Measurements from ENCODE around the gene TMEM203. TPM values are rescaled to one million over a fixed set of nuclear protein-coding genes. Genes with fewer than 3 reads are reported as not detected.

The TMEM203 gene
- total RNA-seq, 5 donors from 2014 or later (not counting 1 experiment from before 2014, with no cell fraction given): 23.7 to 44.7 (median 42.1) TPM

DNA sequence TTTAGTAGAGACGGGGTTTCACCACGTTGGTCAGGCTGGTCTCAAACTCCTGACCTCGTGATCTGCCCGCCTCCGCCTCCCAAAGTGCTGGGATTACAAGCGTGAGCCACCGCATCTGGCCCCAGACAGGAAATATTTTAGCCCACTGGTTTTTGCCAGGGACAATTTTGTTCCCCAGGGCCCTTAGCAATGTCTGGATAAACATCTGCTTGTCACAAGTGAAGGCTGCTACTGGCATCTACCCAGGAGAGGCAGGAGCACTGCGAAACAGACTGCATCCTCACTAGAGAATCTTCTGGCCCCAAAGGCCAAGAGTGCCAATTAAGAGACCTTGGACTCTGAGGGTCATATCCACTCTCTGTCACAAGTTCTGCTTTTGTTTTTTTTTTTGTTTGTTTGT, 2.5 kb downstream of the TMEM203 start:
- Histone ChIP-seq H3K4me1 (ENCODE audit: control insufficient read depth in 1 of 2, extremely low read depth in 1 of 2, insufficient read depth in 2 of 2, low read length in 2 of 2) (peaks cover 22 to 66% of the 10 kb centered on the region in 2 experiments), H3K27me3 (replicated peaks in 1 of 2; ENCODE audit: control insufficient read depth in 2 of 2, extremely low read depth in 1 of 2, insufficient read depth in 2 of 2, low read length in 1 of 2) (peaks cover 0 to 11% of the 10 kb centered on the region in 2 experiments), H3K9me3 (no peaks in the 10 kb centered on the region), H3K4me3 (ENCODE audit: control insufficient read depth in 1 of 2, extremely low read depth in 1 of 2, low read length in 1 of 2) (no peak overlapping the region), H3K27ac (ENCODE audit: low read length) (no peak overlapping the region), H3K36me3 (ENCODE audit: control insufficient read depth in 2 of 2, extremely low read depth in 1 of 2, insufficient read depth in 1 of 2, low read length in 1 of 2) (peaks cover 0 to 2% of the 10 kb centered on the region in 2 donors)
- H3K27me3 Mint-ChIP-seq: no peaks in the 10 kb centered on the region
- ATAC-seq (replicated peaks in 1 of 4): no peak
- DNase-seq: no peak
- no peaks in the 10 kb centered on the region for H3K9me3 Mint-ChIP-seq
- POLR2A ChIA-PET: interaction anchor here in 1 of 2 donors (0.7 kb wide), 1 partner anchor 51 kb away, joined by 4 read pairs; no protein-coding TSS in a partner anchor
- peaks cover 6% of the 10 kb centered on the region for H3K36me3 Mint-ChIP-seq
- 97% methylated on average over 4 of the region's 8 CpGs for WGBS (ENCODE audit: insufficient coverage)
- no peak overlapping the region for H3K4me3 Mint-ChIP-seq
- peaks cover 39 to 66% (median 48%) of the 10 kb centered on the region in 3 donors for H3K4me1 Mint-ChIP-seq
- H3K27ac Mint-ChIP-seq: no peak overlapping the region
- CTCF ChIA-PET: interaction anchor here in 1 of 2 donors (0.7 kb wide), 1 partner anchor 14 kb away, joined by 5 read pairs; no protein-coding TSS in a partner anchor

DNA sequence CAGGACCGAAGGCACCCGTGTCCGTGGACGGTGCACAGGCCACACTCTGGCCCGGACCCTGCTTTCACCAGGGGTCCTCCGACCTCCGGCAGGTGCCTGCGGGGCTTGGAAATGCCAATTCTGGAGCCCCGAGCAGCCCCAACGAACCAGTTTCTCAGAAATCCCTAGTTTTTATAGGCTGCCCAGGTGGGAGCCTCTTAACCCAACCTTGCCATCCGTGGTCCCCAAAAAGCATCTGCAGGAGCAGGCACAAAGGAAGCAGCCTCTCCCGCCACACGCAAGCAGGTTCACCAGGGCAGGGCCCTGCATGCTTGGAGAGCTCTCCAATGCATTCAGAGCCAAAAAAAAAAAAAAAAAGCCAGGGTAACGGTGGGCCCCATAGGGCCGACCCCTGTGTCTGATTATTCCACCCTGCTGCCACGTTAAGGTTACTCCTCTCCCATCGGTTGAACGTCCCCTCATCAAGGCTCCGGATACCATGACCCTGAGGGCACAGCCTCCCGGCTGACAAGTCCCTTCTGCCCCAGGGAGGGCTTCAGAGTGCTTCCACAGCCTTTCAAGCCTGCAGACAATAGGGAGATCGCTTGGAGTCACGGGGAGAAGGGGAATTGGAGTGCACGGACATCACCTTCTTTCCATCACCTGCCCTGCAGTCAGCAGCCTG, 4.1 kb downstream of the TMEM203 start:
- no peaks in the 10 kb centered on the region for H3K36me3 Mint-ChIP-seq
- CTCF ChIA-PET: interaction anchor here in 1 of 2 donors (0.6 to 0.9 kb wide), 2 partner anchors 13 to 68 kb away, joined by 3 to 4 read pairs; partner anchors contain the start of genes ANAPC2 and SSNA1
- H3K27me3 Mint-ChIP-seq: no peaks in the 10 kb centered on the region
- no peak for DNase-seq
- Histone ChIP-seq H3K27ac (ENCODE audit: low read length) (peak overlapping the region; percentile 84), H3K9me3 (no peaks in the 10 kb centered on the region), H3K27me3 (replicated peaks in 1 of 2; ENCODE audit: control insufficient read depth in 2 of 2, extremely low read depth in 1 of 2, insufficient read depth in 2 of 2, low read length in 1 of 2) (peaks cover 0 to 11% of the 10 kb centered on the region in 2 experiments), H3K4me1 (ENCODE audit: control insufficient read depth in 1 of 2, extremely low read depth in 1 of 2, insufficient read depth in 2 of 2, low read length in 2 of 2) (peaks cover 18 to 55% of the 10 kb centered on the region in 2 experiments), H3K4me3 (ENCODE audit: control insufficient read depth in 1 of 2, extremely low read depth in 1 of 2, low read length in 1 of 2) (peak overlapping the region; percentile 75 to 83), H3K36me3 (ENCODE audit: control insufficient read depth in 2 of 2, extremely low read depth in 1 of 2, insufficient read depth in 1 of 2, low read length in 1 of 2) (peaks cover 0 to 2% of the 10 kb centered on the region in 2 donors)
- no peak for ATAC-seq (replicated peaks in 1 of 4)
- peak overlapping the region; percentile 78 to 89 (median 81) for H3K4me3 Mint-ChIP-seq
- POLR2A ChIA-PET: interaction anchor here (0.6 to 1.6 kb wide), 5 partner anchors 11 to 115 kb away, joined by 3 to 7 read pairs (median 4); partner anchors contain the start of genes MAN1B1 (in 1 of the 2) and TUBB4B (in 1 of the 2)
- peaks cover 25 to 53% (median 35%) of the 10 kb centered on the region in 3 donors for H3K4me1 Mint-ChIP-seq
- 31% methylated on average over 22 of the region's 23 CpGs for WGBS (ENCODE audit: insufficient coverage)
- H3K9me3 Mint-ChIP-seq: no peaks in the 10 kb centered on the region
- peak overlapping the region; percentile 78 to 79 for H3K27ac Mint-ChIP-seq

- ATAC-seq (replicated peaks in 1 of 4): peak; percentile 92 to 96 (median 96)
- Histone ChIP-seq H3K4me3 (ENCODE audit: control insufficient read depth in 1 of 2, extremely low read depth in 1 of 2, low read length in 1 of 2) (peak within 1 kb of the TSS; percentile 75 to 83), H3K9me3 (no peaks in the 10 kb centered on the region), H3K4me1 (ENCODE audit: control insufficient read depth in 1 of 2, extremely low read depth in 1 of 2, insufficient read depth in 2 of 2, low read length in 2 of 2) (peaks cover 14 to 48% of the 10 kb centered on the region in 2 experiments), H3K27me3 (replicated peaks in 1 of 2; ENCODE audit: control insufficient read depth in 2 of 2, extremely low read depth in 1 of 2, insufficient read depth in 2 of 2, low read length in 1 of 2) (peaks cover 0 to 11% of the 10 kb centered on the region in 2 experiments), H3K27ac (ENCODE audit: low read length) (peak within 1 kb of the TSS; percentile 84), H3K36me3 (ENCODE audit: control insufficient read depth in 2 of 2, extremely low read depth in 1 of 2, insufficient read depth in 1 of 2, low read length in 1 of 2) (peaks cover 0 to 2% of the 10 kb centered on the region in 2 donors)
- peak within 1 kb of the TSS; percentile 78 to 79 for H3K27ac Mint-ChIP-seq
- H3K27me3 Mint-ChIP-seq: no peaks in the 10 kb centered on the region
- H3K36me3 Mint-ChIP-seq: no peaks in the 10 kb centered on the region
- ChIA-PET CTCF (interaction anchor here in 1 of 2 donors (0.5 to 0.9 kb wide), 3 partner anchors 12 to 222 kb away, joined by 3 to 4 read pairs (median 4); partner anchors contain the start of genes ANAPC2, EXD3, NOXA1 and SSNA1), POLR2A (interaction anchor here (0.5 to 1.6 kb wide), 6 partner anchors 11 to 114 kb away, joined by 3 to 7 read pairs (median 4); partner anchors contain the start of genes MAN1B1 (in 1 of the 2) and TUBB4B (in 1 of the 2))
- peak within 1 kb of the TSS; percentile 81 to 89 (median 81) for H3K4me3 Mint-ChIP-seq
- H3K9me3 Mint-ChIP-seq: no peaks in the 10 kb centered on the region
- under 1% methylated on average over 118 of the region's 118 CpGs for WGBS (ENCODE audit: insufficient coverage)
- DNase-seq: peak; percentile 93 to 99 (median 98)
- H3K4me1 Mint-ChIP-seq: peaks cover 19 to 46% (median 31%) of the 10 kb centered on the region in 3 donors
Measured at GRCh38 chr9:137200311-137201204, 4.9 kb downstream of the TMEM203 start, which contains the start of gene TPRN. Gene TPRN (minus strand): TSS chr9:137200741. CDS start chr9:137200711, 30 bp downstream.

DNA sequence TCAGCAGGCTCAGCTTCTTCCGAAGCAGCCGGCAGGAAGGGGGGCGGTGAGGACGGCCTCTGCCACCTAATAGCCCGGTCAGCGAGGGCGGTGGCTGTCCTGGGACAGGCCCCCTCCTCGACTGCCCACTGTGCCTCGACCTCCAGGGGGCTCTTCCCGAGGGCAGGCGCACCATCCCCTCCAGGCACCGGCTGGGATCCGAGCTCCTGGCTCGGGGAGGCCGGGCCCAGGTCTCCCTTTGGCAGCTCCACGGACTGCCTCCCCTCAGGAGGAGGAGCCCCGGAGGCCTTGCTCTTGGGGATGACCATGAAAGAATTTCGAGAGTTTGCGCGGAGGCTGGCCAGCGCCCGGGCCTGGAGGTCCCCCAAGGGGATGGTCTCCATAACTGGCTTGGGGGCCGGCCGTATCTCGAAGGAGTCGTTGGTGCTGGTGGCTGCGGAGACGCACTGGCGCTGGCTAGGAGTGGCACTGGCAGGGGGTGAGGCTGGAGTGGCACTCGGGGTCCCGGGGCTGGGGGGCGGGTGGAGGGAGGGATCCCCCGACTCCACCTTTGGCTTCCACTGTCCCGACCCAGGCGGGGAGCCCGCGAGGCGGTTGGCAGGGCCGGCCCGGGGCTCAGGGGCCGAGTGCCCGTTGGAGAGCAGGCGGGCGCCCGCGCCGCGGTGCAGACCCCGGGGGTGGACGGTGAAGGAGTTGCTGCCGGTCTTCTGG, 5.9 kb downstream of the TMEM203 start:
- H3K36me3 ChIP-seq (ENCODE audit: control insufficient read depth in 2 of 2, extremely low read depth in 1 of 2, insufficient read depth in 1 of 2, low read length in 1 of 2): peaks cover 0 to 2% of the 10 kb centered on the region in 2 donors
- Mint-ChIP-seq H3K4me3 (peak overlapping the region; percentile 74 to 81 (median 78)), H3K4me1 (peaks cover 15 to 40% (median 27%) of the 10 kb centered on the region in 3 donors), H3K27me3 (no peaks in the 10 kb centered on the region), H3K27ac (no peak overlapping the region), H3K9me3 (no peaks in the 10 kb centered on the region), H3K36me3 (no peaks in the 10 kb centered on the region)
- H3K27ac ChIP-seq (ENCODE audit: low read length): no peak overlapping the region
- ATAC-seq (replicated peaks in 1 of 4) (no peak), DNase-seq (no peak)
- no peak overlapping the region for H3K4me3 ChIP-seq (ENCODE audit: control insufficient read depth in 1 of 2, extremely low read depth in 1 of 2, low read length in 1 of 2)
- H3K27me3 ChIP-seq (replicated peaks in 1 of 2; ENCODE audit: control insufficient read depth in 2 of 2, extremely low read depth in 1 of 2, insufficient read depth in 2 of 2, low read length in 1 of 2): peaks cover 0 to 11% of the 10 kb centered on the region in 2 experiments
- POLR2A ChIA-PET: no interaction called here
- 47% methylated on average over 42 of the region's 51 CpGs for WGBS (ENCODE audit: insufficient coverage)
- H3K9me3 ChIP-seq: no peaks in the 10 kb centered on the region
- CTCF ChIA-PET: no interaction called here
- H3K4me1 ChIP-seq (ENCODE audit: control insufficient read depth in 1 of 2, extremely low read depth in 1 of 2, insufficient read depth in 2 of 2, low read length in 2 of 2): peaks cover 12 to 42% of the 10 kb centered on the region in 2 experiments

DNA sequence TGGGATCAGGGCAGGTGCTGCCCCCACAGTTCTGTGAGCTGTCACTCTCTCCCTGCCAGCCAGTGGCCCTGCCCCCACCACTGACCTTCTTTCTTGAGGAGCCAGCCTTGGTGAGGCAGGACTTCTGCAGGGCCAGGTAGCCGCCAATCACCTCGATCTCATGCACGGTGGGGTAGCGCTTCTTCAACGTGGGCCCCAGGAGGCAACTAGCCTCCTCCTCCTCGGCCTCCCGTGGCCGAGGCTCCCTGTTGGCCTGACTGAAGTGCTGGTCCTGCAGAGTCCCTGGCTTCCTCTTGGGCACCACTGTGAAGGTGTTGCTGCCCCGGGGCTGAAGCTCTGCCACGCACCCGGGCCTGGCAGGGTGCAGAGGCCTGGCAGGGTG, 6.6 kb downstream of the TMEM203 start:
- DNase-seq (no peak), ATAC-seq (replicated peaks in 1 of 4) (no peak)
- Mint-ChIP-seq H3K36me3 (no peaks in the 10 kb centered on the region), H3K27me3 (no peaks in the 10 kb centered on the region), H3K4me3 (peak overlapping the region in 2 of 3 donors; percentile 45 to 78), H3K27ac (no peak overlapping the region), H3K4me1 (peaks cover 8 to 33% (median 20%) of the 10 kb centered on the region in 3 donors), H3K9me3 (no peaks in the 10 kb centered on the region)
- POLR2A ChIA-PET: no interaction called here
- peaks cover 0 to 2% of the 10 kb centered on the region in 2 donors for H3K36me3 ChIP-seq (ENCODE audit: control insufficient read depth in 2 of 2, extremely low read depth in 1 of 2, insufficient read depth in 1 of 2, low read length in 1 of 2)
- H3K4me3 ChIP-seq (ENCODE audit: control insufficient read depth in 1 of 2, extremely low read depth in 1 of 2, low read length in 1 of 2): peak overlapping the region in 1 of 2 donors; percentile 11
- CTCF ChIA-PET: no interaction called here
- 93% methylated on average over 6 of the region's 11 CpGs for WGBS (ENCODE audit: insufficient coverage)
- H3K27ac ChIP-seq (ENCODE audit: low read length): no peak overlapping the region
- H3K4me1 ChIP-seq (ENCODE audit: control insufficient read depth in 1 of 2, extremely low read depth in 1 of 2, insufficient read depth in 2 of 2, low read length in 2 of 2): peaks cover 5 to 35% of the 10 kb centered on the region in 2 experiments
- no peaks in the 10 kb centered on the region for H3K9me3 ChIP-seq
- peaks cover 0 to 11% of the 10 kb centered on the region in 2 experiments for H3K27me3 ChIP-seq (replicated peaks in 1 of 2; ENCODE audit: control insufficient read depth in 2 of 2, extremely low read depth in 1 of 2, insufficient read depth in 2 of 2, low read length in 1 of 2)
